NB4 (cell line): ENCODE measurements around the gene CRADD.

Experiments used
- CTCF ChIP-seq: IDR thresholded peaks from one replicate; pipeline ENCODE4 v1.5.1; 2012; ENCODE audit warnings: low read depth, low read length
- MAX ChIP-seq: IDR thresholded peaks from 2 replicates; pipeline ENCODE4 v1.6.1; 2011; ENCODE audit warnings: low read depth, low read length
- MYC ChIP-seq: IDR thresholded peaks from 2 replicates; pipeline ENCODE4 v1.6.1; 2011; ENCODE audit warnings: low read depth, low read length
- POLR2A ChIP-seq: IDR thresholded peaks from 2 replicates; pipeline ENCODE4 v1.6.1; 2011; ENCODE audit warnings: mild to moderate bottlenecking; ENCODE audit not compliant: insufficient read length; ENCODE audit errors: extremely low read depth

- no peak for TF ChIP-seq CTCF
- no peak for TF ChIP-seq POLR2A
- no peak for TF ChIP-seq MYC
- no peak for TF ChIP-seq MAX
These were observed 26.5 kb upstream of the CRADD start for GRCh38 chr12:93650626-93651025.
